Measurements from ENCODE around the gene MMP13.

MMP13 gene

DNA sequence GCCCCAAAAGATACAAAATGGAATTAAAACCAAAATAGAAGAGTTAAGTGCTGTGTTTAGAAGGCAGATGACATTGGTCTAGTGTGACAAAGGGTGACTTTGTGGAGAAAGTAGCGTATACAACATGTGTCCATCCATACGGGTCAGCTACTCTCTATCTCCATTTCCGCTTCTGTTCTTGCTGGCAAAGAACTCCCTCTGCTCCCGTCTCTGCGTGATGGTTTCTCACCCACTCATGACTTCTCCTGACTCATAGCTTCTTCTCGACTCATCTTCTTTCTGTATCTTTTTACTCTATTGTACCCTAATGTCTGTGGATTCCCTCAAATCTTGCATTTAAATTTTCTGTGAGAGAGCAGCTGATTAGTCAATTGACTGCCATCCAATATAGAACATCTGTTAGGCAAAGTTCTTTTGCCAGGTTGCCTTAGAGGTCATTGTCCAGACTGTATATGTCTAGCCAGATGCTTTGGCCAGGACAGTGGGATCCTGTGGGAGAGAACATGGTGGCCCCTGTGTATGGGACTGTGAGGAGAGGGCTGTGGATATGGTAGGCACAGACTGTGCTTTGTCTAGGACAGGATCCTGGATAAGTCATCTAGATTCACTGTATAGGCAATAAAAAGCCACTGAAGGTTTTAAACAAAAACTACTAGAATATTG, 28.4 kb downstream of the MMP13 start:
- H2AFZ ChIP-seq (ENCODE audit: low read depth): no peak overlapping the region
- H3K9ac ChIP-seq: no peak overlapping the region
- no peak overlapping the region for H3K4me3 ChIP-seq (IDR thresholded peaks at IDR 0.05; ENCODE audit: insufficient read depth, low read depth, low read length)
- no peak overlapping the region for H3K4me2 ChIP-seq
- H3K79me2 ChIP-seq (ENCODE audit: insufficient read depth, low read depth): no peaks in the 10 kb centered on the region
- TF ChIP-seq, protein P1, sequence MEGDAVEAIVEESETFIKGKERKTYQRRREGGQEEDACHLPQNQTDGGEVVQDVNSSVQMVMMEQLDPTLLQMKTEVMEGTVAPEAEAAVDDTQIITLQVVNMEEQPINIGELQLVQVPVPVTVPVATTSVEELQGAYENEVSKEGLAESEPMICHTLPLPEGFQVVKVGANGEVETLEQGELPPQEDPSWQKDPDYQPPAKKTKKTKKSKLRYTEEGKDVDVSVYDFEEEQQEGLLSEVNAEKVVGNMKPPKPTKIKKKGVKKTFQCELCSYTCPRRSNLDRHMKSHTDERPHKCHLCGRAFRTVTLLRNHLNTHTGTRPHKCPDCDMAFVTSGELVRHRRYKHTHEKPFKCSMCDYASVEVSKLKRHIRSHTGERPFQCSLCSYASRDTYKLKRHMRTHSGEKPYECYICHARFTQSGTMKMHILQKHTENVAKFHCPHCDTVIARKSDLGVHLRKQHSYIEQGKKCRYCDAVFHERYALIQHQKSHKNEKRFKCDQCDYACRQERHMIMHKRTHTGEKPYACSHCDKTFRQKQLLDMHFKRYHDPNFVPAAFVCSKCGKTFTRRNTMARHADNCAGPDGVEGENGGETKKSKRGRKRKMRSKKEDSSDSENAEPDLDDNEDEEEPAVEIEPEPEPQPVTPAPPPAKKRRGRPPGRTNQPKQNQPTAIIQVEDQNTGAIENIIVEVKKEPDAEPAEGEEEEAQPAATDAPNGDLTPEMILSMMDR (conservative IDR thresholded peaks at IDR 0.05; ENCODE audit: low read depth, low read length): no peak
- H3K4me1 ChIP-seq (ENCODE audit: low read depth, poor library complexity, severe bottlenecking): no peaks in the 10 kb centered on the region
- no peaks in the 10 kb centered on the region for H4K20me1 ChIP-seq (ENCODE audit: insufficient read depth)
- no peaks in the 10 kb centered on the region for H3K36me3 ChIP-seq (ENCODE audit: insufficient read depth)
- no peak overlapping the region for H3K27ac ChIP-seq
- no peaks in the 10 kb centered on the region for H3K27me3 ChIP-seq (ENCODE audit: insufficient read depth, low read depth)

DNA sequence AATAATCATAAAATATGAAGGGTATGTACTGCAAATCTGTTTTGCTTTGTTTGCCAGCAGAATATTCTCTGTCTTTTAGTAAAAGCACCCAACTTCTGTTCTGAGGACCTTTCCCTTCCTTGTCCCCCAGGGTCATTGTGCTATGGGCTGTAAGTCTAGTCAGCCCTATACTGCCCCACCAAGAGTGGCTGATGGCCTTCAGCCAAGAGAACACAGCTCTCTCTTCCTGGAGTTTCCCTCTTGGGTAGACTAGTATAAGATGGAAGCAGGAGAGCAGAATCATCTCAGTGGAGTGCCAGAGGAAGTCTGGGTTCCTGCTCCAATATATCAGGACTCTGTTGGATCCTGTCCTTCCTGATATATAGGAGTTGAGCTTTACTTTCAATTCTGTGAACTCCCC, 29.0 kb downstream of the MMP13 start:
- no peak overlapping the region for H3K27ac ChIP-seq
- TF ChIP-seq, protein P1 (conservative IDR thresholded peaks at IDR 0.05; ENCODE audit: low read depth, low read length): no peak
- no peaks in the 10 kb centered on the region for H3K36me3 ChIP-seq (ENCODE audit: insufficient read depth)
- H3K4me1 ChIP-seq (ENCODE audit: low read depth, poor library complexity, severe bottlenecking): no peaks in the 10 kb centered on the region
- no peaks in the 10 kb centered on the region for H3K79me2 ChIP-seq (ENCODE audit: insufficient read depth, low read depth)
- H3K4me2 ChIP-seq: no peak overlapping the region
- no peak overlapping the region for H3K4me3 ChIP-seq (IDR thresholded peaks at IDR 0.05; ENCODE audit: insufficient read depth, low read depth, low read length)
- no peak overlapping the region for H2AFZ ChIP-seq (ENCODE audit: low read depth)
- H3K9ac ChIP-seq: no peak overlapping the region
- no peaks in the 10 kb centered on the region for H4K20me1 ChIP-seq (ENCODE audit: insufficient read depth)
- no peaks in the 10 kb centered on the region for H3K27me3 ChIP-seq (ENCODE audit: insufficient read depth, low read depth)

DNA sequence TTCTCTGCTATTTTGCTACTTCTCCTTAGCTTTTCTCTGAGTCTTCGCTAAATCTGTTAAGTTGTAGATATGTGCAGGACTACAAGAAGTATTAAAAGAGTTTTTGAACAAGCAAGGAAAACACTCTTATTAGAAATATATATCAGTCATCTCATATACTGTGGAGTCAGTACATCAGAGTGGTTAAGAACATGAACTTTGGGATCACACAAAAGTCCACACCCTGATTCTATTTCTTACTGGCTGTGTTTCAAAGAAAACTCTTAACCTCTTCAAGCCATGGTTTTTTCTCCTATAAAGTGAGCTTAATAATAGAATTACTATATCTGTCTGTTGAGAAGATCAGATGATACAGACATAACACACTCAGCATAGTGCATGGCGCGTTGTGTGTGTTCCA, 29.5 kb downstream of the MMP13 start:
- no peak overlapping the region for H3K4me2 ChIP-seq
- H3K4me1 ChIP-seq (ENCODE audit: low read depth, poor library complexity, severe bottlenecking): no peaks in the 10 kb centered on the region
- H3K9ac ChIP-seq: no peak overlapping the region
- H3K27ac ChIP-seq: no peak overlapping the region
- TF ChIP-seq, protein P1 (conservative IDR thresholded peaks at IDR 0.05; ENCODE audit: low read depth, low read length): no peak
- H3K4me3 ChIP-seq (IDR thresholded peaks at IDR 0.05; ENCODE audit: insufficient read depth, low read depth, low read length): no peak overlapping the region
- no peak overlapping the region for H2AFZ ChIP-seq (ENCODE audit: low read depth)
- no peaks in the 10 kb centered on the region for H3K27me3 ChIP-seq (ENCODE audit: insufficient read depth, low read depth)
- no peaks in the 10 kb centered on the region for H3K79me2 ChIP-seq (ENCODE audit: insufficient read depth, low read depth)
- H4K20me1 ChIP-seq (ENCODE audit: insufficient read depth): no peaks in the 10 kb centered on the region
- H3K36me3 ChIP-seq (ENCODE audit: insufficient read depth): no peaks in the 10 kb centered on the region

DNA sequence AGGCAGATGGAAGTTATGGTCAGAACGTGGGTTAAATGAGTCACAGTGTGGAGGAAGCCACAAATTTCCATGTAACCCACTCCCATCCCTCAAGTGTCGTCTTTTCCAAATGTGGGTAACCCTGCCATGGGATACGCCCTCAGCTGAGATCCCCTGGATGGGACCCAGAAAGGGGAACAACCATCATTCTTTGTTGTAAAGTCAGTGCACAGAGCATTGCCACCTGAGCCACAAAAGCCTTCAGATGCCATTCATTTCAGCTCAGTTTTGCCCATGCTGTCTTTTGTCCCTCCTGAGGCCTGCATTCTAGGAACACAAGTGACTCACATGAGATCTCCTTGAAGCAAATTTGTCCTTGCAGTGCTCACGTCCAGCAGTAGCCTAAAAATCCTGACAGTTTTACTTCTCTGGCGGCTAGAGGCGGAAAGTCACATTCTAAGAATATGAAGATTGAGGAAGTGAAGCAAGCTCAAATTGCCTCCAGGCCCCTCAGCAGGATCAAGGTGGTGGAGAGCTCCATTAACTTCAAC, 30.6 kb downstream of the MMP13 start:
- no peak overlapping the region for H3K9ac ChIP-seq
- H3K4me1 ChIP-seq (ENCODE audit: low read depth, poor library complexity, severe bottlenecking): no peaks in the 10 kb centered on the region
- no peaks in the 10 kb centered on the region for H4K20me1 ChIP-seq (ENCODE audit: insufficient read depth)
- TF ChIP-seq, protein P1 (conservative IDR thresholded peaks at IDR 0.05; ENCODE audit: low read depth, low read length): no peak
- no peak overlapping the region for H3K27ac ChIP-seq
- H3K4me3 ChIP-seq (IDR thresholded peaks at IDR 0.05; ENCODE audit: insufficient read depth, low read depth, low read length): no peak overlapping the region
- H3K36me3 ChIP-seq (ENCODE audit: insufficient read depth): no peaks in the 10 kb centered on the region
- H3K4me2 ChIP-seq: no peak overlapping the region
- H2AFZ ChIP-seq (ENCODE audit: low read depth): no peak overlapping the region
- no peaks in the 10 kb centered on the region for H3K79me2 ChIP-seq (ENCODE audit: insufficient read depth, low read depth)
- no peaks in the 10 kb centered on the region for H3K27me3 ChIP-seq (ENCODE audit: insufficient read depth, low read depth)

All from KMS-11 (cell line).